Liver (tissue), 9 donors: ENCODE results near the gene NCS1. TPM values are rescaled to one million over a fixed set of nuclear protein-coding genes. Genes with fewer than 3 reads are reported as not detected.

Experiments used
- DNase-seq: peaks from one replicate; pipeline ENCODE4 v3.0.0-alpha.2; 2017; ENCODE audit warnings: low spot score
- H3K27ac ChIP-seq, 2 donors: one replicate each; pipeline ENCODE4 v1.7.0; 2013; ENCODE audit warnings: inconsistent platforms in 2 of 2, low read length in 2 of 2, control low read depth in 1 of 2, low read depth in 1 of 2, mild to moderate bottlenecking in 1 of 2
- H3K27me3 ChIP-seq, 4 donors: one replicate each; pipeline versions ENCODE4 v1.6.1 to v1.7.0; 2013; ENCODE audit warnings: low read length in 3 of 4, inconsistent platforms in 1 of 4, mild to moderate bottlenecking in 1 of 4, moderate library complexity in 1 of 4; ENCODE audit not compliant: control insufficient read depth in 4 of 4, insufficient read depth in 4 of 4
- H3K36me3 ChIP-seq, 4 donors: one replicate each; pipeline versions ENCODE4 v1.6.1 to v1.7.0; 2013; ENCODE audit warnings: low read length in 3 of 4, mild to moderate bottlenecking in 3 of 4, low read depth in 1 of 4, moderate library complexity in 1 of 4; ENCODE audit not compliant: control insufficient read depth in 4 of 4, insufficient read depth in 3 of 4
- H3K4me1 ChIP-seq, 4 donors: one replicate each; pipeline versions ENCODE4 v1.6.1 to v1.7.0; 2013; ENCODE audit warnings: low read length in 3 of 4, mild to moderate bottlenecking in 3 of 4, moderate library complexity in 1 of 4; ENCODE audit not compliant: control insufficient read depth in 4 of 4, insufficient read depth in 4 of 4
- H3K4me3 ChIP-seq, 3 donors: one replicate each; pipeline versions ENCODE4 v1.6.1 to v1.7.0; 2013; ENCODE audit warnings: low read length in 3 of 3, control low read depth in 1 of 3, low read depth in 1 of 3, mild to moderate bottlenecking in 1 of 3
- H3K9ac ChIP-seq, 2 donors: one replicate each; pipeline ENCODE4 v1.7.0; 2013; ENCODE audit warnings: low read length in 2 of 2, mild to moderate bottlenecking in 2 of 2, moderate library complexity in 2 of 2, control low read depth in 1 of 2, low read depth in 1 of 2
- H3K9me3 ChIP-seq, 4 donors: one replicate each; pipeline versions ENCODE4 v1.6.1 to v1.7.0; 2013; ENCODE audit warnings: low read length in 3 of 4; ENCODE audit not compliant: control insufficient read depth in 4 of 4
- EGR1 ChIP-seq, 2 donors: IDR thresholded peaks; 2 replicates each; pipeline ENCODE4 v1.6.1; 2016 to 2018; ENCODE audit warnings: antibody characterized with exemption in 2 of 2, low read depth in 2 of 2
- FOXA1 ChIP-seq: IDR thresholded peaks from 2 replicates; pipeline ENCODE4 v1.6.1; 2016; ENCODE audit warnings: antibody characterized with exemption
- FOXA2 ChIP-seq: IDR thresholded peaks from 2 replicates; pipeline ENCODE4 v1.6.1; 2016; ENCODE audit warnings: antibody characterized with exemption
- GABPA ChIP-seq, 2 donors: IDR thresholded peaks in 1 of 2; conservative IDR thresholded peaks in 1 of 2; 2 replicates each; pipeline ENCODE4 v1.6.1; 2016; ENCODE audit warnings: antibody characterized with exemption in 2 of 2, mild to moderate bottlenecking in 1 of 2, moderate library complexity in 1 of 2
- HNF4A ChIP-seq, 2 donors: conservative IDR thresholded peaks; 2 replicates each; pipeline ENCODE4 v1.6.1; 2016; ENCODE audit warnings: antibody characterized with exemption in 2 of 2, mild to moderate bottlenecking in 2 of 2
- HNF4G ChIP-seq: IDR thresholded peaks from 2 replicates; pipeline ENCODE4 v1.6.1; 2016; ENCODE audit warnings: antibody characterized with exemption
- JUND ChIP-seq, 2 donors: IDR thresholded peaks; 2 replicates each; pipeline ENCODE4 v1.6.1; 2016; ENCODE audit warnings: antibody characterized with exemption in 2 of 2
- NR2F2 ChIP-seq: IDR thresholded peaks from 2 replicates; pipeline ENCODE4 v1.6.1; 2016; ENCODE audit warnings: antibody characterized with exemption
- RAD21 ChIP-seq, 2 donors: IDR thresholded peaks; 2 replicates each; pipeline ENCODE4 v1.6.1; 2016; ENCODE audit warnings: antibody characterized with exemption in 2 of 2, mild to moderate bottlenecking in 2 of 2
- RXRA ChIP-seq, 2 donors: IDR thresholded peaks; 2 replicates each; pipeline ENCODE4 v1.6.1; 2017 to 2018; ENCODE audit warnings: antibody characterized with exemption in 2 of 2, mild to moderate bottlenecking in 1 of 2
- SP1 ChIP-seq: IDR thresholded peaks from 2 replicates; pipeline ENCODE4 v1.6.1; 2018; ENCODE audit warnings: antibody characterized with exemption, mild to moderate bottlenecking
- TAF1 ChIP-seq: conservative IDR thresholded peaks from 2 replicates; pipeline ENCODE4 v1.6.1; 2016; ENCODE audit warnings: antibody characterized with exemption, mild to moderate bottlenecking
- YY1 ChIP-seq: IDR thresholded peaks from 2 replicates; pipeline ENCODE4 v1.6.1; 2016; ENCODE audit warnings: antibody characterized with exemption, mild to moderate bottlenecking
- WGBS: extraction: QIAGEN DNeasy Blood & Tissue Kit; methylation state at CpG from one replicate; pipeline ENCODE4 v1.1.7; 2013; 5-methylcytosine and 5-hydroxymethylcytosine counted together
- polyA plus RNA-seq, 2 donors: library from polyadenylated mRNA; stranded (reverse) in 1 of 2; unstranded in 1 of 2; fragments of 200-250 nt in 1 of 2; fragments of >200 nt in 1 of 2; fragmentation: Nextera tagmentation in 1 of 2; extraction: Ambion mirVana in 1 of 2; gene quantifications; one replicate each; pipeline versions ENCODE4 v1.2.1 to v1.2.3, GENCODE V29; 2013 to 2015
- total RNA-seq, 2 donors: library from RNA; depleted of rRNA; stranded (reverse); fragments of >200 nt; gene quantifications; one replicate each; pipeline ENCODE4 v1.2.3, GENCODE V29; 2014
- TF ChIP-seq, protein P1 (sequence below): IDR thresholded peaks from 2 replicates; pipeline ENCODE4 v1.6.1; 2016; ENCODE audit warnings: antibody characterized with exemption
- TF ChIP-seq, protein P2 (sequence below): IDR thresholded peaks from 2 replicates; pipeline ENCODE4 v1.6.1; 2016; ENCODE audit warnings: antibody characterized with exemption, mild to moderate bottlenecking
- TF ChIP-seq, protein P3 (sequence below): IDR thresholded peaks from 2 replicates; pipeline ENCODE4 v1.6.1; 2016; ENCODE audit warnings: antibody characterized with exemption
- TF ChIP-seq, protein P4 (sequence below): IDR thresholded peaks from 2 replicates; pipeline ENCODE4 v1.6.1; 2016; ENCODE audit warnings: antibody characterized with exemption
- TF ChIP-seq, protein P5 (sequence below): fragments of 150-350 bp; IDR thresholded peaks from 2 replicates; pipeline ENCODE4 v1.5.1; 2017; ENCODE audit warnings: improper control_type of control experiment, low read depth, low read length; ENCODE audit not compliant: missing input control
- donor health status: healthy.
- donor health status: healthy.
- donor health status: healthy.
- donor health status: healthy.
- donor health status: healthy.

The NCS1 gene
- total and polyA plus RNA-seq, 4 donors, result 0.35 to 2.5 (median 1.2) TPM

DNA sequence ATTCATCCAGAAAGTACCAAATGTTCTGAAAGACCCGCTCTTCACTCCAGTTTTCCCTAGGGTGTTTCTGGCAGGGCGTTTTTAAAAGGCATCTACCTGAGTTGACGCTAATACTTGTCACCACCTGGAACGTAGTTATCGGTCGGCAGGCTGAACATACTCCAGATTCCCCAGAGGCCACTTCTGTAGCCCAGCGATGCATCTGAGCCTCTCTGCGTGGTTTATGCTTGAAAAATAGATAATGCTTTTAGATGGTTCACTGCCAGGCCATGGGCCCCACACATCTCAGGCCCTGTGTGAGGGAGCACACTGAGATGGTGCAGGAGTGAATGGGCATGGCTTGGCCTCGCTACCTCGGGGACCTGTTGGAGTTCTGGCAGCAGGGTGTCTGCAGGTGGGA, 33.0 kb upstream of the NCS1 start:
- no peak for DNase-seq
- WGBS, result 95% methylated on average over 10 of the region's 10 CpGs
- Histone ChIP-seq H3K27ac (no peak overlapping the region), H3K9me3 (no peaks in the 10 kb centered on the region), H3K36me3 (peaks cover 0 to 5% (median under 1%) of the 10 kb centered on the region in 4 donors), H3K4me3 (no peak overlapping the region), H3K27me3 (no peaks in the 10 kb centered on the region), H3K4me1 (no peaks in the 10 kb centered on the region), H3K9ac (no peak overlapping the region)
- TF ChIP-seq RXRA (IDR thresholded peaks at IDR 0.05), result no peak
- no peak for TF ChIP-seq SP1
- no peak for TF ChIP-seq JUND (IDR thresholded peaks at IDR 0.05)
- no peak for TF ChIP-seq GABPA (IDR thresholded peaks at IDR 0.05 in 1 of 2, conservative IDR thresholded peaks at IDR 0.05 in 1 of 2)
- TF ChIP-seq NR2F2, result no peak
- no peak for TF ChIP-seq TAF1
- TF ChIP-seq FOXA1, result no peak
- no peak for TF ChIP-seq FOXA2
- TF ChIP-seq EGR1 (IDR thresholded peaks at IDR 0.05; ENCODE audit: low read depth in 2 of 2), result no peak
- TF ChIP-seq HNF4G, result no peak

DNA sequence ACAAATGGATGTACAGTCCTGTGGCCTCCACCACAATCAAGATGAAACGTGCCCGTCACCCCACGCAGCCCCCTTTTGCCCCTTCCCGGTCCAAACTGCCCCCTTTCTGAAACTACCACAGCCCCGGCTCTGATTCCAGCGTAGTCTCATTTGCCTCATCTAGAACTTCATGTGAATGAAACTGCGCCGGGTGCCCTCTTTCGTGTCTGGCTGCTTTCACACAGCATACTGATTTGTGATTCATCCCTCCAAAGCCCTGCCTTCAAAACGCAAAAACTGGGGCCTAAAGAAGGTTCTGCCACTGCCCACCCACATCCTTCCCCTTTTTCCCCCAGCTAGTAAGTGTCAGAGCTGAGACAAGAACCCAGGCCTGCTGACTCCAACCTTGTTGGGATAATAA, 31.5 kb upstream of the NCS1 start:
- Histone ChIP-seq H3K4me3 (no peak overlapping the region), H3K4me1 (peaks cover 2 to 11% (median 8%) of the 10 kb centered on the region in 4 donors), H3K27me3 (no peaks in the 10 kb centered on the region), H3K9me3 (no peaks in the 10 kb centered on the region), H3K27ac (no peak overlapping the region), H3K36me3 (no peaks in the 10 kb centered on the region), H3K9ac (no peak overlapping the region)
- WGBS, result 89% methylated on average over 10 of the region's 10 CpGs
- DNase-seq, result no peak
- TF ChIP-seq HNF4A (conservative IDR thresholded peaks at IDR 0.05), result no peak
- no peak for TF ChIP-seq RXRA (IDR thresholded peaks at IDR 0.05)
- TF ChIP-seq, protein P1, sequence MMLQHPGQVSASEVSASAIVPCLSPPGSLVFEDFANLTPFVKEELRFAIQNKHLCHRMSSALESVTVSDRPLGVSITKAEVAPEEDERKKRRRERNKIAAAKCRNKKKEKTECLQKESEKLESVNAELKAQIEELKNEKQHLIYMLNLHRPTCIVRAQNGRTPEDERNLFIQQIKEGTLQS, result no peak
- no peak for TF ChIP-seq RAD21 (IDR thresholded peaks at IDR 0.05)
- no peak for TF ChIP-seq GABPA (IDR thresholded peaks at IDR 0.05 in 1 of 2, conservative IDR thresholded peaks at IDR 0.05 in 1 of 2)
- TF ChIP-seq JUND (IDR thresholded peaks at IDR 0.05), result no peak
- TF ChIP-seq, protein P2, sequence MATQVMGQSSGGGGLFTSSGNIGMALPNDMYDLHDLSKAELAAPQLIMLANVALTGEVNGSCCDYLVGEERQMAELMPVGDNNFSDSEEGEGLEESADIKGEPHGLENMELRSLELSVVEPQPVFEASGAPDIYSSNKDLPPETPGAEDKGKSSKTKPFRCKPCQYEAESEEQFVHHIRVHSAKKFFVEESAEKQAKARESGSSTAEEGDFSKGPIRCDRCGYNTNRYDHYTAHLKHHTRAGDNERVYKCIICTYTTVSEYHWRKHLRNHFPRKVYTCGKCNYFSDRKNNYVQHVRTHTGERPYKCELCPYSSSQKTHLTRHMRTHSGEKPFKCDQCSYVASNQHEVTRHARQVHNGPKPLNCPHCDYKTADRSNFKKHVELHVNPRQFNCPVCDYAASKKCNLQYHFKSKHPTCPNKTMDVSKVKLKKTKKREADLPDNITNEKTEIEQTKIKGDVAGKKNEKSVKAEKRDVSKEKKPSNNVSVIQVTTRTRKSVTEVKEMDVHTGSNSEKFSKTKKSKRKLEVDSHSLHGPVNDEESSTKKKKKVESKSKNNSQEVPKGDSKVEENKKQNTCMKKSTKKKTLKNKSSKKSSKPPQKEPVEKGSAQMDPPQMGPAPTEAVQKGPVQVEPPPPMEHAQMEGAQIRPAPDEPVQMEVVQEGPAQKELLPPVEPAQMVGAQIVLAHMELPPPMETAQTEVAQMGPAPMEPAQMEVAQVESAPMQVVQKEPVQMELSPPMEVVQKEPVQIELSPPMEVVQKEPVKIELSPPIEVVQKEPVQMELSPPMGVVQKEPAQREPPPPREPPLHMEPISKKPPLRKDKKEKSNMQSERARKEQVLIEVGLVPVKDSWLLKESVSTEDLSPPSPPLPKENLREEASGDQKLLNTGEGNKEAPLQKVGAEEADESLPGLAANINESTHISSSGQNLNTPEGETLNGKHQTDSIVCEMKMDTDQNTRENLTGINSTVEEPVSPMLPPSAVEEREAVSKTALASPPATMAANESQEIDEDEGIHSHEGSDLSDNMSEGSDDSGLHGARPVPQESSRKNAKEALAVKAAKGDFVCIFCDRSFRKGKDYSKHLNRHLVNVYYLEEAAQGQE, result no peak
- TF ChIP-seq YY1, result no peak
- no peak for TF ChIP-seq FOXA2
- TF ChIP-seq, protein P3, sequence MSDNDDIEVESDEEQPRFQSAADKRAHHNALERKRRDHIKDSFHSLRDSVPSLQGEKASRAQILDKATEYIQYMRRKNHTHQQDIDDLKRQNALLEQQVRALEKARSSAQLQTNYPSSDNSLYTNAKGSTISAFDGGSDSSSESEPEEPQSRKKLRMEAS, result no peak
- TF ChIP-seq FOXA1, result no peak
- no peak for TF ChIP-seq HNF4G
- TF ChIP-seq, protein P4, sequence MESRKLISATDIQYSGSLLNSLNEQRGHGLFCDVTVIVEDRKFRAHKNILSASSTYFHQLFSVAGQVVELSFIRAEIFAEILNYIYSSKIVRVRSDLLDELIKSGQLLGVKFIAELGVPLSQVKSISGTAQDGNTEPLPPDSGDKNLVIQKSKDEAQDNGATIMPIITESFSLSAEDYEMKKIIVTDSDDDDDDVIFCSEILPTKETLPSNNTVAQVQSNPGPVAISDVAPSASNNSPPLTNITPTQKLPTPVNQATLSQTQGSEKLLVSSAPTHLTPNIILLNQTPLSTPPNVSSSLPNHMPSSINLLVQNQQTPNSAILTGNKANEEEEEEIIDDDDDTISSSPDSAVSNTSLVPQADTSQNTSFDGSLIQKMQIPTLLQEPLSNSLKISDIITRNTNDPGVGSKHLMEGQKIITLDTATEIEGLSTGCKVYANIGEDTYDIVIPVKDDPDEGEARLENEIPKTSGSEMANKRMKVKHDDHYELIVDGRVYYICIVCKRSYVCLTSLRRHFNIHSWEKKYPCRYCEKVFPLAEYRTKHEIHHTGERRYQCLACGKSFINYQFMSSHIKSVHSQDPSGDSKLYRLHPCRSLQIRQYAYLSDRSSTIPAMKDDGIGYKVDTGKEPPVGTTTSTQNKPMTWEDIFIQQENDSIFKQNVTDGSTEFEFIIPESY, result no peak
- no peak for TF ChIP-seq TAF1
- no peak for TF ChIP-seq NR2F2
- TF ChIP-seq, protein P5, sequence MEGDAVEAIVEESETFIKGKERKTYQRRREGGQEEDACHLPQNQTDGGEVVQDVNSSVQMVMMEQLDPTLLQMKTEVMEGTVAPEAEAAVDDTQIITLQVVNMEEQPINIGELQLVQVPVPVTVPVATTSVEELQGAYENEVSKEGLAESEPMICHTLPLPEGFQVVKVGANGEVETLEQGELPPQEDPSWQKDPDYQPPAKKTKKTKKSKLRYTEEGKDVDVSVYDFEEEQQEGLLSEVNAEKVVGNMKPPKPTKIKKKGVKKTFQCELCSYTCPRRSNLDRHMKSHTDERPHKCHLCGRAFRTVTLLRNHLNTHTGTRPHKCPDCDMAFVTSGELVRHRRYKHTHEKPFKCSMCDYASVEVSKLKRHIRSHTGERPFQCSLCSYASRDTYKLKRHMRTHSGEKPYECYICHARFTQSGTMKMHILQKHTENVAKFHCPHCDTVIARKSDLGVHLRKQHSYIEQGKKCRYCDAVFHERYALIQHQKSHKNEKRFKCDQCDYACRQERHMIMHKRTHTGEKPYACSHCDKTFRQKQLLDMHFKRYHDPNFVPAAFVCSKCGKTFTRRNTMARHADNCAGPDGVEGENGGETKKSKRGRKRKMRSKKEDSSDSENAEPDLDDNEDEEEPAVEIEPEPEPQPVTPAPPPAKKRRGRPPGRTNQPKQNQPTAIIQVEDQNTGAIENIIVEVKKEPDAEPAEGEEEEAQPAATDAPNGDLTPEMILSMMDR, result no peak
- no peak for TF ChIP-seq EGR1 (IDR thresholded peaks at IDR 0.05; ENCODE audit: low read depth in 2 of 2)
- TF ChIP-seq SP1, result no peak
